Osteoblast (primary cell): ENCODE data around the gene ROBO2. TPM values are rescaled to one million over a fixed set of nuclear protein-coding genes. Genes with fewer than 3 reads are reported as not detected.

ENCODE experiments used
- DNase-seq: peaks from one replicate; pipeline ENCODE4 v3.0.0; 2011; ENCODE audit warnings: low spot score, mixed read lengths; ENCODE audit not compliant: insufficient read length; ENCODE audit errors: missing footprints
- H2AFZ ChIP-seq: 2 replicates; pipeline ENCODE4 v1.6.0; 2011; ENCODE audit warnings: mild to moderate bottlenecking, low read length
- H3K27ac ChIP-seq: 2 replicates; pipeline ENCODE4 v1.5.1; 2011; ENCODE audit warnings: mild to moderate bottlenecking, low read depth, low read length, moderate library complexity
- H3K27me3 ChIP-seq: 2 replicates; pipeline ENCODE4 v1.6.0; 2012; ENCODE audit warnings: mild to moderate bottlenecking, control low read depth, inconsistent platforms, low read length, moderate library complexity; ENCODE audit not compliant: insufficient read depth
- H3K36me3 ChIP-seq: 2 replicates; pipeline ENCODE4 v1.5.1; 2011; ENCODE audit warnings: mild to moderate bottlenecking, low read length, control low read depth, moderate library complexity; ENCODE audit not compliant: insufficient read depth
- H3K4me1 ChIP-seq: 2 replicates; pipeline ENCODE4 v1.5.1; 2011; ENCODE audit warnings: mild to moderate bottlenecking, low read length, control low read depth, moderate library complexity; ENCODE audit not compliant: insufficient read depth
- H3K4me2 ChIP-seq: 2 replicates; pipeline ENCODE4 v1.6.0; 2011; ENCODE audit warnings: mild to moderate bottlenecking, low read length; ENCODE audit not compliant: insufficient read depth
- H3K4me3 ChIP-seq: fragments of 200-600 bp; sonication (generic); 3 replicates; pipeline ENCODE4 v1.5.1; 2012; ENCODE audit warnings: mild to moderate bottlenecking, low read length, inconsistent platforms; ENCODE audit not compliant: insufficient read depth
- H3K79me2 ChIP-seq: 2 replicates; pipeline ENCODE4 v1.6.0; 2012; ENCODE audit warnings: mild to moderate bottlenecking, low read length, control low read depth, inconsistent platforms; ENCODE audit not compliant: insufficient read depth
- H3K9me3 ChIP-seq: 2 replicates; pipeline ENCODE4 v1.5.1; 2011; ENCODE audit warnings: low read depth, low read length, control low read depth
- H4K20me1 ChIP-seq: 2 replicates; pipeline ENCODE4 v1.6.0; 2012; ENCODE audit warnings: mild to moderate bottlenecking, low read length, control low read depth; ENCODE audit not compliant: insufficient read depth
- CTCF ChIP-seq: IDR thresholded peaks from 2 replicates; pipeline ENCODE4 v1.5.1; 2011; ENCODE audit warnings: mild to moderate bottlenecking, low read depth, low read length, moderate library complexity; ENCODE audit errors: extremely low read depth
- total RNA-seq: library from RNA; depleted of rRNA; stranded (reverse); fragments of >200 nt; gene quantifications from 2 replicates; pipeline ENCODE4 v1.2.3, GENCODE V29; 2012

The ROBO2 gene
- total RNA-seq, 1 donor: 0.36 TPM

DNA sequence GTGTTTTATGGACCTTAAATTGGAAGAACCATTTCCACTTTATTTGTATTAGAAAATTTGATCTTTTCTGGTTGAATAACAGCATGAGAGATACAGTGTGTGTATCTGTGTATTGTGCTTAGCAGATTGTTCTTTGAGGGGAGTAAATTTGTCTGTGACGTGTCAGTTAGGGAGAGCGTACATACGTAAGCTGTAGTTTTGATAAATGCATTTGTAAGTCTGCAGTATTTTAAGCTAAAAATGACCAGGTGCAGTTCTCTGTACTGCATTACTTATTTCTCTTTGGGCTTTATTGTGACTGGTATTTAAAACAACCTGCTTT, 264.8 kb downstream of the ROBO2 start:
- no peak overlapping the region for H3K27ac ChIP-seq
- DNase-seq: no peak
- H3K4me3 ChIP-seq: no peak overlapping the region
- H3K79me2 ChIP-seq: no peaks in the 10 kb centered on the region
- no peaks in the 10 kb centered on the region for H3K36me3 ChIP-seq
- H3K27me3 ChIP-seq: no peaks in the 10 kb centered on the region
- TF ChIP-seq CTCF: no peak
- H2AFZ ChIP-seq: no peak overlapping the region
- H3K4me1 ChIP-seq: no peaks in the 10 kb centered on the region
- no peaks in the 10 kb centered on the region for H4K20me1 ChIP-seq
- H3K4me2 ChIP-seq: no peak overlapping the region
- H3K9me3 ChIP-seq: no peaks in the 10 kb centered on the region

DNA sequence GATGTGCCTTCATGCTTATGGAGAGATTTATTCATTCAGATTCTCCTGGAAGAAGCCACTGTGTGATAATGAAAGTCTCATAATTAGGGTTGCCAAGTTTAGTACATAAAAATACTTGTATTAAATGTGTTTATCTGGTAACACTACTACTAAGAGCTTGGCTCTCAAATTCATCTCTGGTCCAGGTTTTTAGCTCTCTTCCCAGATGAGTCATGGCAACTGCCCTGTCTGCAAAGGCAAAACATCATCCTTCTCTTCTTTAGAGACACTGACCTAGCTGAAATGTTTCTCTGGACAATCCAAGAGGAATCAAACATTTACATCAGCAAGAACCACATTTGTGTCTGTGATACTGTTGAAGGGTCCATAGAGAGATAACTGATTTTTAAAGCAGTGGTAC, 269.6 kb downstream of the ROBO2 start:
- Histone ChIP-seq H3K9me3 (no peaks in the 10 kb centered on the region), H3K4me2 (no peak overlapping the region), H3K4me1 (no peaks in the 10 kb centered on the region), H3K4me3 (no peak overlapping the region), H3K27me3 (no peaks in the 10 kb centered on the region), H3K27ac (no peak overlapping the region), H3K79me2 (no peaks in the 10 kb centered on the region), H2AFZ (no peak overlapping the region), H4K20me1 (no peaks in the 10 kb centered on the region), H3K36me3 (no peaks in the 10 kb centered on the region)
- no peak for TF ChIP-seq CTCF
- no peak for DNase-seq

DNA sequence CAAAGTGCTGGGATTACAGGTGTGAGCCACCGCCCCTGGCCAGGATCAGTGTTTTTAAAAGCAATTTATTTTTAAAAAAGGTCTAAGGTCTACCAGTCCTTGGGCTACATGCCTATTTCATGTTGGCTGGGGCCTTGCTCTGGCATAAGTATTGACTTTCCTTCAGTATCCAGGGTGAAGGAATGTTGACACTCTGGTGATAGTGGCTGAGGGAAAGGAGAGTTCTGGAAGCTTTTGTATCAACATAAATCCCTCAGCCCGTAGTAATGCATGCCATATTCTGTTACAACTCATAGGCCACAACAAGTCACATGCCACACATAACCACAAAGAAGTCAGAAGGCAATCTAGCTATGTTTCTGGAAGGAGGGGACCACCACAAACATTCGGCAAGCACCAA, 273.9 kb downstream of the ROBO2 start:
- Histone ChIP-seq H3K27ac (no peak overlapping the region), H4K20me1 (no peaks in the 10 kb centered on the region), H3K4me2 (no peak overlapping the region), H3K36me3 (no peaks in the 10 kb centered on the region), H3K4me3 (no peak overlapping the region), H3K4me1 (no peaks in the 10 kb centered on the region), H3K27me3 (no peaks in the 10 kb centered on the region), H3K9me3 (no peaks in the 10 kb centered on the region), H3K79me2 (no peaks in the 10 kb centered on the region), H2AFZ (no peak overlapping the region)
- DNase-seq: no peak
- TF ChIP-seq CTCF: no peak

DNA sequence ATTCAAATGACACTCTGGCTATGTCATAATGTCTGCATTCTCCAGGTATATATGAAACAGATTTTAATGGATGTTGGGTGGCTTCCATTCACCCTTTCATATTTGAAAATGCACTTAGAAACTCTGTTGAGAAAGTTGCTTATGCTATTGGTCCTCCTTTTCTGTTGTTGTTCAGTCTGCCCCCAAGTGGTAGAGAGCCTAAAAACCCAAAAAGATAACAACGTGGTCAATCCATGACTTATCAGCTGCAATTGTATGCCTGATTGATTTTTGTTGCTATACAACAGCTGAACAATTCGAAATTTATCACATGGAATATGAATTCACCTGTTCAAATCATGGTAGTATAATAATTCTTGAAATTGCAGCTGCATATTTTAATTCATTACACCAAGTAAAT, 279.8 kb downstream of the ROBO2 start:
- Histone ChIP-seq H3K4me1 (no peaks in the 10 kb centered on the region), H3K27me3 (no peaks in the 10 kb centered on the region), H3K79me2 (no peaks in the 10 kb centered on the region), H3K4me3 (no peak overlapping the region), H3K9me3 (no peaks in the 10 kb centered on the region), H3K36me3 (no peaks in the 10 kb centered on the region), H3K4me2 (no peak overlapping the region), H3K27ac (no peak overlapping the region), H2AFZ (no peak overlapping the region), H4K20me1 (no peaks in the 10 kb centered on the region)
- DNase-seq: no peak
- no peak for TF ChIP-seq CTCF
